Neural cell (in vitro differentiated cells): ENCODE data around the gene MSI2.

Experiments
- POLR2AphosphoS5 ChIP-seq: IDR thresholded peaks from 2 replicates; pipeline ENCODE4 v1.6.1; 2012
- TAF1 ChIP-seq: IDR thresholded peaks from 2 replicates; pipeline ENCODE4 v1.6.1; 2012; ENCODE audit warnings: low read depth
- TF ChIP-seq, protein P1 (sequence below): fragments of 450-650 bp; IDR thresholded peaks from 2 replicates; pipeline ENCODE4 v1.5.1; 2014; ENCODE audit warnings: antibody characterized with exemption, mild to moderate bottlenecking, moderate library complexity; ENCODE audit not compliant: poor library complexity, severe bottlenecking

DNA sequence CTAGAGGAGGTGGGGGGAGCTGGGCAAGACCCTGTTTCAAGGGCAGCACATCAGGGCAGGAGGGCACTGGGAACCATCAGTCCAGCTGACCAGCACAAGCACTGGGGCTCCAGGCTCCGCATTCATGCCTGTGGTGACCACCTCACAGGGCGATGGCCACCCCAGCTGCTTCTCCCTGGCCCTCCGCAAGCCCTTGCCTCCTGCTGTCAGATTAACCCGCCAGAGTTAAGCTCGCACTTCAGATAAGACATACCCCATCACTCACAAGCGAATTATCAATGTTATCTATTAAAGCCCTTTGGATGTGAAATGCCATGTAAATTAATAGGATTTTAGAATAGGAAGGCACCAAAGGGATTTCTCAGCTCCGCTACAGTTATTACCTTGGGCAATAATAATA lies 383.8 kb downstream of the MSI2 start:
- TF ChIP-seq, protein P1, sequence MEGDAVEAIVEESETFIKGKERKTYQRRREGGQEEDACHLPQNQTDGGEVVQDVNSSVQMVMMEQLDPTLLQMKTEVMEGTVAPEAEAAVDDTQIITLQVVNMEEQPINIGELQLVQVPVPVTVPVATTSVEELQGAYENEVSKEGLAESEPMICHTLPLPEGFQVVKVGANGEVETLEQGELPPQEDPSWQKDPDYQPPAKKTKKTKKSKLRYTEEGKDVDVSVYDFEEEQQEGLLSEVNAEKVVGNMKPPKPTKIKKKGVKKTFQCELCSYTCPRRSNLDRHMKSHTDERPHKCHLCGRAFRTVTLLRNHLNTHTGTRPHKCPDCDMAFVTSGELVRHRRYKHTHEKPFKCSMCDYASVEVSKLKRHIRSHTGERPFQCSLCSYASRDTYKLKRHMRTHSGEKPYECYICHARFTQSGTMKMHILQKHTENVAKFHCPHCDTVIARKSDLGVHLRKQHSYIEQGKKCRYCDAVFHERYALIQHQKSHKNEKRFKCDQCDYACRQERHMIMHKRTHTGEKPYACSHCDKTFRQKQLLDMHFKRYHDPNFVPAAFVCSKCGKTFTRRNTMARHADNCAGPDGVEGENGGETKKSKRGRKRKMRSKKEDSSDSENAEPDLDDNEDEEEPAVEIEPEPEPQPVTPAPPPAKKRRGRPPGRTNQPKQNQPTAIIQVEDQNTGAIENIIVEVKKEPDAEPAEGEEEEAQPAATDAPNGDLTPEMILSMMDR, result no peak
- TF ChIP-seq TAF1 (no peak), POLR2AphosphoS5 (no peak)
